ENCODE data around the gene PICK1. TPM values are rescaled to one million over a fixed set of nuclear protein-coding genes. Genes with fewer than 3 reads are reported as not detected.

The PICK1 gene
- total and polyA plus RNA-seq, 2 of the 13 experiments (the other 11 are each of a cell fraction or from before 2014, with no cell fraction given) = 19.3 to 25.3 TPM

DNA sequence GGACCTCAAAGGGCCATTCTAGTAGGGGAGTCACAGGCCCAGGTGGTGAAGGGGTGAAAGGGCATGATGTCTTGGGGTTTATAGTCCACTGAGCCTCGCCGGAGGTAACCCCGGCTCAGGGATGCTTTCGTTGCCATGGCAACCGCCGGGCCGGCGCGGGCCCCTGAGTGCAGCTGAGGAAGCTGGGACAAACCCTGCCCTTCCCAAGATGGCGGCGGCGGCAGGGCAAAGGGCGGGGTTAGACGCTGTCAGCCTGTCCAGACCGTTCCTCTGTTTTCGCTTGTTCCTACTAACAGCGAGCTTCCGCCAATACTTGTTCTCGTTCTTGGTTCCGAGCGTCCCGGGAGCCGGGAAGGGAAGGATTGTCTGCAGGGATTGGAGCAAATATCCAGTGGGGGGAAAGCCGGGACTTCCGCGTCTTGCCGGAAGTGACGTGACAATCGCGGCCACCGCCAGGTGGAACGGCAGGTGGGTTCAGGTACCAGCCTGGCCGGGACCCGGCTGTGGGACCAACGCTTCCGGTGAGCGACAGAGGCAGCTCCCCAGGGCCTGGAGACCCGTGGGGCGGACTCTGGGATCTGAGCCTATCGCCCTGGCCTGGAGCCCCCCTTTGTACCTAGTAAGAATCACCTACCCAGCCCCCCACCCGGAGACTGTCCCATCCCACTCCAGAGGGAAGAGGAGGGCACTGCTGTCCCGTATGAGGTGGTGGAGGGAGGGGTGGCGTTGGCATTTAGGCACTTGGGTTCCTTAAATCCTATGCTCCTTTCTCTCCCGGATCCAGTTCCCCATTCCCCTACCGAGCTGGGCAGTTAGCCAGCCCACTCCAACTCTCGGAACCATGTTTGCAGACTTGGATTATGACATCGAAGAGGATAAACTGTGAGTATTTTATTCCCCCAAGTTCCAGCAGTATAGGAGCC, at the start of gene PICK1 (continued):
- TF ChIP-seq, protein P1, sequence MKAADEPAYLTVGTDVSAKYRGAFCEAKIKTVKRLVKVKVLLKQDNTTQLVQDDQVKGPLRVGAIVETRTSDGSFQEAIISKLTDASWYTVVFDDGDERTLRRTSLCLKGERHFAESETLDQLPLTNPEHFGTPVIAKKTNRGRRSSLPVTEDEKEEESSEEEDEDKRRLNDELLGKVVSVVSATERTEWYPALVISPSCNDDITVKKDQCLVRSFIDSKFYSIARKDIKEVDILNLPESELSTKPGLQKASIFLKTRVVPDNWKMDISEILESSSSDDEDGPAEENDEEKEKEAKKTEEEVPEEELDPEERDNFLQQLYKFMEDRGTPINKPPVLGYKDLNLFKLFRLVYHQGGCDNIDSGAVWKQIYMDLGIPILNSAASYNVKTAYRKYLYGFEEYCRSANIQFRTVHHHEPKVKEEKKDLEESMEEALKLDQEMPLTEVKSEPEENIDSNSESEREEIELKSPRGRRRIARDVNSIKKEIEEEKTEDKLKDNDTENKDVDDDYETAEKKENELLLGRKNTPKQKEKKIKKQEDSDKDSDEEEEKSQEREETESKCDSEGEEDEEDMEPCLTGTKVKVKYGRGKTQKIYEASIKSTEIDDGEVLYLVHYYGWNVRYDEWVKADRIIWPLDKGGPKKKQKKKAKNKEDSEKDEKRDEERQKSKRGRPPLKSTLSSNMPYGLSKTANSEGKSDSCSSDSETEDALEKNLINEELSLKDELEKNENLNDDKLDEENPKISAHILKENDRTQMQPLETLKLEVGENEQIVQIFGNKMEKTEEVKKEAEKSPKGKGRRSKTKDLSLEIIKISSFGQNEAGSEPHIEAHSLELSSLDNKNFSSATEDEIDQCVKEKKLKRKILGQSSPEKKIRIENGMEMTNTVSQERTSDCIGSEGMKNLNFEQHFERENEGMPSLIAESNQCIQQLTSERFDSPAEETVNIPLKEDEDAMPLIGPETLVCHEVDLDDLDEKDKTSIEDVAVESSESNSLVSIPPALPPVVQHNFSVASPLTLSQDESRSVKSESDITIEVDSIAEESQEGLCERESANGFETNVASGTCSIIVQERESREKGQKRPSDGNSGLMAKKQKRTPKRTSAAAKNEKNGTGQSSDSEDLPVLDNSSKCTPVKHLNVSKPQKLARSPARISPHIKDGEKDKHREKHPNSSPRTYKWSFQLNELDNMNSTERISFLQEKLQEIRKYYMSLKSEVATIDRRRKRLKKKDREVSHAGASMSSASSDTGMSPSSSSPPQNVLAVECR (CRISPR knock-in tag; IDR thresholded peaks at IDR 0.05; ENCODE audit: borderline replicate concordance) = peak; percentile 90
- TF ChIP-seq PRMT3 (CRISPR knock-in tag; IDR thresholded peaks at IDR 0.05; ENCODE audit: borderline replicate concordance, low read depth) (no peak), KAT7 (CRISPR knock-in tag; IDR thresholded peaks at IDR 0.05; ENCODE audit: borderline replicate concordance) (peak; percentile 50; the same call in 1 of the 2 replicates), DMAP1 (CRISPR knock-in tag; IDR thresholded peaks at IDR 0.05) (peak; percentile 48; the same call in 1 of the 2 replicates), RBFOX2 (IDR thresholded peaks at IDR 0.05; ENCODE audit: low read depth, low read length) (peak; percentile 74), KLF16 (CRISPR knock-in tag; IDR thresholded peaks at IDR 0.05) (no peak), YEATS4 (CRISPR knock-in tag; IDR thresholded peaks at IDR 0.05; ENCODE audit: borderline replicate concordance) (peak; percentile 63; the same call in 1 of the 2 replicates), U2AF1 (optimal IDR thresholded peaks at IDR 0.05; ENCODE audit: low read depth, low read length) (peak; percentile 55), PAF1 (CRISPR knock-in tag; IDR thresholded peaks at IDR 0.05) (no peak), ZNF256 (CRISPR knock-in tag; conservative IDR thresholded peaks at IDR 0.05) (no peak)
- TF ChIP-seq, protein P2, sequence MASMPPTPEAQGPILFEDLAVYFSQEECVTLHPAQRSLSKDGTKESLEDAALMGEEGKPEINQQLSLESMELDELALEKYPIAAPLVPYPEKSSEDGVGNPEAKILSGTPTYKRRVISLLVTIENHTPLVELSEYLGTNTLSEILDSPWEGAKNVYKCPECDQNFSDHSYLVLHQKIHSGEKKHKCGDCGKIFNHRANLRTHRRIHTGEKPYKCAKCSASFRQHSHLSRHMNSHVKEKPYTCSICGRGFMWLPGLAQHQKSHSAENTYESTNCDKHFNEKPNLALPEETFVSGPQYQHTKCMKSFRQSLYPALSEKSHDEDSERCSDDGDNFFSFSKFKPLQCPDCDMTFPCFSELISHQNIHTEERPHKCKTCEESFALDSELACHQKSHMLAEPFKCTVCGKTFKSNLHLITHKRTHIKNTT (CRISPR knock-in tag; IDR thresholded peaks at IDR 0.05) = no peak
- TF ChIP-seq, protein P3, sequence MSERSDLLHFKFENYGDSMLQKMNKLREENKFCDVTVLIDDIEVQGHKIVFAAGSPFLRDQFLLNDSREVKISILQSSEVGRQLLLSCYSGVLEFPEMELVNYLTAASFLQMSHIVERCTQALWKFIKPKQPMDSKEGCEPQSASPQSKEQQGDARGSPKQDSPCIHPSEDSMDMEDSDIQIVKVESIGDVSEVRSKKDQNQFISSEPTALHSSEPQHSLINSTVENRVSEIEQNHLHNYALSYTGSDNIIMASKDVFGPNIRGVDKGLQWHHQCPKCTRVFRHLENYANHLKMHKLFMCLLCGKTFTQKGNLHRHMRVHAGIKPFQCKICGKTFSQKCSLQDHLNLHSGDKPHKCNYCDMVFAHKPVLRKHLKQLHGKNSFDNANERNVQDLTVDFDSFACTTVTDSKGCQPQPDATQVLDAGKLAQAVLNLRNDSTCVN (CRISPR knock-in tag; IDR thresholded peaks at IDR 0.05; ENCODE audit: borderline replicate concordance) = peak; percentile 69; the same call in 1 of the 2 replicates
- TF ChIP-seq, protein P4, sequence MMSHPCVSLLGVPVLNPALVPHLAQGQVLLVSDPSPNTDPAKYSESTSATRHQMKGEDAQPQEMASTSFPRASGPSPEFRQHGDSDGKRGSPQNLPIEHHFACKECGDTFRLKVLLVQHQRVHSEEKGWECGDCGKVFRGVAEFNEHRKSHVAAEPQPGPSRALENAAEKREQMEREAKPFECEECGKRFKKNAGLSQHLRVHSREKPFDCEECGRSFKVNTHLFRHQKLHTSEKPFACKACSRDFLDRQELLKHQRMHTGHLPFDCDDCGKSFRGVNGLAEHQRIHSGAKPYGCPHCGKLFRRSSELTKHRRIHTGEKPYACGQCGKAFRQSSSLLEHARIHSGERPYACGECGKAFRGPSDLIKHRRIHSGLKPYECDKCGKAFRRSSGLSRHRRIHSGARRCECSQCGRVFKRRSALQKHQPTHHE (CRISPR knock-in tag; IDR thresholded peaks at IDR 0.05; ENCODE audit: borderline replicate concordance) = 0 out of 2 replicates have a peak, but pooled peaks have one; percentile 72
- TF ChIP-seq, protein P5, sequence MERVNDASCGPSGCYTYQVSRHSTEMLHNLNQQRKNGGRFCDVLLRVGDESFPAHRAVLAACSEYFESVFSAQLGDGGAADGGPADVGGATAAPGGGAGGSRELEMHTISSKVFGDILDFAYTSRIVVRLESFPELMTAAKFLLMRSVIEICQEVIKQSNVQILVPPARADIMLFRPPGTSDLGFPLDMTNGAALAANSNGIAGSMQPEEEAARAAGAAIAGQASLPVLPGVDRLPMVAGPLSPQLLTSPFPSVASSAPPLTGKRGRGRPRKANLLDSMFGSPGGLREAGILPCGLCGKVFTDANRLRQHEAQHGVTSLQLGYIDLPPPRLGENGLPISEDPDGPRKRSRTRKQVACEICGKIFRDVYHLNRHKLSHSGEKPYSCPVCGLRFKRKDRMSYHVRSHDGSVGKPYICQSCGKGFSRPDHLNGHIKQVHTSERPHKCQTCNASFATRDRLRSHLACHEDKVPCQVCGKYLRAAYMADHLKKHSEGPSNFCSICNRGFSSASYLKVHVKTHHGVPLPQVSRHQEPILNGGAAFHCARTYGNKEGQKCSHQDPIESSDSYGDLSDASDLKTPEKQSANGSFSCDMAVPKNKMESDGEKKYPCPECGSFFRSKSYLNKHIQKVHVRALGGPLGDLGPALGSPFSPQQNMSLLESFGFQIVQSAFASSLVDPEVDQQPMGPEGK (CRISPR knock-in tag; IDR thresholded peaks at IDR 0.05) = peak; percentile 30; the same call in 1 of the 2 replicates
- TF ChIP-seq, protein P6, sequence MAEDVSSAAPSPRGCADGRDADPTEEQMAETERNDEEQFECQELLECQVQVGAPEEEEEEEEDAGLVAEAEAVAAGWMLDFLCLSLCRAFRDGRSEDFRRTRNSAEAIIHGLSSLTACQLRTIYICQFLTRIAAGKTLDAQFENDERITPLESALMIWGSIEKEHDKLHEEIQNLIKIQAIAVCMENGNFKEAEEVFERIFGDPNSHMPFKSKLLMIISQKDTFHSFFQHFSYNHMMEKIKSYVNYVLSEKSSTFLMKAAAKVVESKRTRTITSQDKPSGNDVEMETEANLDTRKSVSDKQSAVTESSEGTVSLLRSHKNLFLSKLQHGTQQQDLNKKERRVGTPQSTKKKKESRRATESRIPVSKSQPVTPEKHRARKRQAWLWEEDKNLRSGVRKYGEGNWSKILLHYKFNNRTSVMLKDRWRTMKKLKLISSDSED (CRISPR knock-in tag; IDR thresholded peaks at IDR 0.05) = no peak

Measured in HepG2 (cell line).